Measurements from ENCODE around the gene DNM3.

The DNM3 gene

GRCh38 chr1:171963762-171964161, 122.5 kb downstream of the DNM3 start:
- no peaks in the 10 kb centered on the region for H3K36me3 ChIP-seq (replicated peaks)
- in situ Hi-C loops (cut with HindIII; ENCODE audit: low pct_ligation_motif_present, low sequenced_read_pairs): no loop called here
- no peak overlapping the region for H3K4me3 ChIP-seq (ENCODE audit: low read depth, low read length)
- no peak overlapping the region for H3K27ac ChIP-seq
- no peak for DNase-seq
- no peaks in the 10 kb centered on the region for H3K27me3 ChIP-seq (replicated peaks)
- TF ChIP-seq CTCF (IDR thresholded peaks at IDR 0.05; ENCODE audit: low read depth, low read length, missing control alignments): no peak

- TF ChIP-seq CTCF (IDR thresholded peaks at IDR 0.05; ENCODE audit: low read depth, low read length, missing control alignments): no peak
- H3K4me3 ChIP-seq (ENCODE audit: low read depth, low read length): no peak overlapping the region
- no peak for DNase-seq
- H3K27ac ChIP-seq: no peak overlapping the region
- in situ Hi-C loops (cut with HindIII; ENCODE audit: low pct_ligation_motif_present, low sequenced_read_pairs): no loop called here
- no peaks in the 10 kb centered on the region for H3K36me3 ChIP-seq (replicated peaks)
- no peaks in the 10 kb centered on the region for H3K27me3 ChIP-seq (replicated peaks)
Measured at GRCh38 chr1:171965777-171966176, 124.5 kb downstream of the DNM3 start.

- DNase-seq: no peak
- TF ChIP-seq CTCF (IDR thresholded peaks at IDR 0.05; ENCODE audit: low read depth, low read length, missing control alignments): no peak
- H3K27me3 ChIP-seq (replicated peaks): no peaks in the 10 kb centered on the region
- in situ Hi-C loops (cut with HindIII; ENCODE audit: low pct_ligation_motif_present, low sequenced_read_pairs): no loop called here
- H3K36me3 ChIP-seq (replicated peaks): no peaks in the 10 kb centered on the region
- H3K4me3 ChIP-seq (ENCODE audit: low read depth, low read length): no peak overlapping the region
- H3K27ac ChIP-seq: no peak overlapping the region
Measured at GRCh38 chr1:171966426-171967220, 125.3 kb downstream of the DNM3 start.

- no peak for DNase-seq
- Histone ChIP-seq H3K4me3 (ENCODE audit: low read depth, low read length) (no peak overlapping the region), H3K27me3 (replicated peaks) (no peaks in the 10 kb centered on the region), H3K36me3 (replicated peaks) (no peaks in the 10 kb centered on the region), H3K27ac (no peak overlapping the region)
- in situ Hi-C loops (cut with HindIII; ENCODE audit: low pct_ligation_motif_present, low sequenced_read_pairs): no loop called here
- TF ChIP-seq CTCF (IDR thresholded peaks at IDR 0.05; ENCODE audit: low read depth, low read length, missing control alignments): no peak
Measured at GRCh38 chr1:171969226-171969625, 127.9 kb downstream of the DNM3 start.

- no peak overlapping the region for H3K4me3 ChIP-seq (ENCODE audit: low read depth, low read length)
- no peaks in the 10 kb centered on the region for H3K27me3 ChIP-seq (replicated peaks)
- no peak for TF ChIP-seq CTCF (IDR thresholded peaks at IDR 0.05; ENCODE audit: low read depth, low read length, missing control alignments)
- no peak for DNase-seq
- in situ Hi-C loops (cut with HindIII; ENCODE audit: low pct_ligation_motif_present, low sequenced_read_pairs): no loop called here
- H3K36me3 ChIP-seq (replicated peaks): no peaks in the 10 kb centered on the region
- no peak overlapping the region for H3K27ac ChIP-seq
Measured at GRCh38 chr1:171969813-171970212, 128.5 kb downstream of the DNM3 start.

GRCh38 chr1:171972846-171973245, 131.5 kb downstream of the DNM3 start:
- Histone ChIP-seq H3K27me3 (replicated peaks) (no peaks in the 10 kb centered on the region), H3K4me3 (ENCODE audit: low read depth, low read length) (no peak overlapping the region), H3K27ac (no peak overlapping the region), H3K36me3 (replicated peaks) (no peaks in the 10 kb centered on the region)
- TF ChIP-seq CTCF (IDR thresholded peaks at IDR 0.05; ENCODE audit: low read depth, low read length, missing control alignments): no peak
- DNase-seq: no peak
- in situ Hi-C loops (cut with HindIII; ENCODE audit: low pct_ligation_motif_present, low sequenced_read_pairs): no loop called here

Measured in brain microvascular endothelial cell (primary cell).